ENCODE measurements around the gene PTPRG. TPM values are rescaled to one million over a fixed set of nuclear protein-coding genes. Genes with fewer than 3 reads are reported as not detected.

Gene PTPRG
- total RNA-seq, 2 donors from 2014 or later: 23.9 to 31.6 TPM

DNA sequence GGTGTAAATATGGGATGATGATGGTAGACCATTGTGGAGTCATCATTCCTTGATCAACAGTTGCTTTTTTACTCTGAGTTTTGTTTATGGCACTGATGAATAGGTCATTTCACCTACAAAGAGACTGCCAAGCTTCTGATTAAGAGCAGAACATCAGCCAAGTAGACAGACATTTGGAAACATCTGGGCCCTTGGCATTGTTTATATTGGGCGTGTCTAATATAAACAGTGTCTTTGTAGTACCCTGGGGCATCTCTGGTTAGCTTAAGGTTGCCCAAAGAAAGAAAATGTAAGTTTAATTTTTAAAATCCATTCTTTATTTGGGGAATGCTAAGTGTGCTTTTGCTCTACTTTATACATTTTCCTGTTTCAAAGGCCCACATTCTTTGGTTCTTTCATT lies 435.0 kb downstream of the PTPRG start:
- Histone ChIP-seq H3K4me1 (no peaks in the 10 kb centered on the region), H3K4me3 (no peak overlapping the region), H3K27ac (no peak overlapping the region), H3K36me3 (replicated peaks in 1 of 2; ENCODE audit: insufficient read depth in 1 of 2, low read depth in 2 of 2) (no peaks in the 10 kb centered on the region), H3K9me3 (no peaks in the 10 kb centered on the region), H3K27me3 (no peaks in the 10 kb centered on the region)
- DNase-seq: no peak
- 27 to 29% methylated on average over 1 of the region's 1 CpG for WGBS, 2 donors
- intact Hi-C loops (cut with DNase I): no loop called here
- no peak for ATAC-seq
- no peak for TF ChIP-seq POLR2A (IDR thresholded peaks at IDR 0.05)
- TF ChIP-seq, protein P1, sequence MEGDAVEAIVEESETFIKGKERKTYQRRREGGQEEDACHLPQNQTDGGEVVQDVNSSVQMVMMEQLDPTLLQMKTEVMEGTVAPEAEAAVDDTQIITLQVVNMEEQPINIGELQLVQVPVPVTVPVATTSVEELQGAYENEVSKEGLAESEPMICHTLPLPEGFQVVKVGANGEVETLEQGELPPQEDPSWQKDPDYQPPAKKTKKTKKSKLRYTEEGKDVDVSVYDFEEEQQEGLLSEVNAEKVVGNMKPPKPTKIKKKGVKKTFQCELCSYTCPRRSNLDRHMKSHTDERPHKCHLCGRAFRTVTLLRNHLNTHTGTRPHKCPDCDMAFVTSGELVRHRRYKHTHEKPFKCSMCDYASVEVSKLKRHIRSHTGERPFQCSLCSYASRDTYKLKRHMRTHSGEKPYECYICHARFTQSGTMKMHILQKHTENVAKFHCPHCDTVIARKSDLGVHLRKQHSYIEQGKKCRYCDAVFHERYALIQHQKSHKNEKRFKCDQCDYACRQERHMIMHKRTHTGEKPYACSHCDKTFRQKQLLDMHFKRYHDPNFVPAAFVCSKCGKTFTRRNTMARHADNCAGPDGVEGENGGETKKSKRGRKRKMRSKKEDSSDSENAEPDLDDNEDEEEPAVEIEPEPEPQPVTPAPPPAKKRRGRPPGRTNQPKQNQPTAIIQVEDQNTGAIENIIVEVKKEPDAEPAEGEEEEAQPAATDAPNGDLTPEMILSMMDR (IDR thresholded peaks at IDR 0.05): no peak

DNA sequence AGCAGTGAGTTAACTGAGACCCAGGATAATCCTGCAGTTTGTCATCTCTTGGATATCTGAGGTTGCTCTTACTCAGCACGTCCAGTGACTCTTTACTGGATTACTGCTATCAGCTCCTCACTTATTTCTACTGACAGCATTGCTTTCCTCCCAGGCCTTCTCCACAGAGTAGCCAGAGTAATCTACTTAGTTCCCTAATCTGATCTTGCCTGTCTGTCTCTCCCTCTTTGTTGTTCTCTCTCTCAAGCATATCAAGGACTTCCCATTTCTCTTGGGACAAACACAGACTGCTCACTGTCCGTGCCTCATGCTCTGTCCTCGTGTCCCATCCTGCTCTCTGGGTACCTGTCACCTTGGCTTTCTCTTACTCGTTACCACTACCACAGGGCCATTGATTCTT lies 435.7 kb downstream of the PTPRG start:
- H3K27me3 ChIP-seq: no peaks in the 10 kb centered on the region
- DNase-seq: no peak
- TF ChIP-seq, protein P1 (IDR thresholded peaks at IDR 0.05): no peak
- no peak for TF ChIP-seq POLR2A (IDR thresholded peaks at IDR 0.05)
- no peaks in the 10 kb centered on the region for H3K9me3 ChIP-seq
- no peaks in the 10 kb centered on the region for H3K36me3 ChIP-seq (replicated peaks in 1 of 2; ENCODE audit: insufficient read depth in 1 of 2, low read depth in 2 of 2)
- 76 to 83% methylated on average over 4 of the region's 4 CpGs for whole genome bisulfite sequencing, 2 donors
- no peak for ATAC-seq
- no peak overlapping the region for H3K27ac ChIP-seq
- no peak overlapping the region for H3K4me3 ChIP-seq
- intact Hi-C loops (cut with DNase I): no loop called here
- no peaks in the 10 kb centered on the region for H3K4me1 ChIP-seq

DNA sequence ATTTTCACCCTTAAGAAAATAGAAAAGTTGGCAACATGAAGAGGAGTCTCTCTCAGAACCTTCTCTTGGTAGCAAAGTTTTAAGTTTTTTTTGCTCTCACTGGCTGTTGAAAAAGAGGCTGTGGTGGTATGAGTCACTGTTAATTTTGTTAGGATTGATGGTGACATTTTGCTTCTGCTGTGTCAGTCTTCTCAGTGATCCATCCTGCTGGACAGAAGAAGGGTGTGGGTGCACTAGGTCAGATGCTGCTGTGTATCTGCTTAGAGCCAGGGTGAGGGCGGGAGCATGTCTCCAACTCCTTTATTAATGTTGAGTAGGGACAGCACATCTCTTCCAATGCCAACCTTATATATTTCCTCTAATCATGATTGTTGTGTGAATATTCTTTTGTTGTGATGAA lies 442.5 kb downstream of the PTPRG start:
- intact Hi-C loops (cut with DNase I): no loop called here
- no peak for DNase-seq
- TF ChIP-seq, protein P1 (IDR thresholded peaks at IDR 0.05): no peak
- TF ChIP-seq POLR2A (IDR thresholded peaks at IDR 0.05): no peak
- no peak for ATAC-seq
- 89 to 100% methylated on average over 1 of the region's 1 CpG for WGBS, 2 donors
- Histone ChIP-seq H3K27ac (no peak overlapping the region), H3K9me3 (no peaks in the 10 kb centered on the region), H3K4me1 (no peaks in the 10 kb centered on the region), H3K4me3 (no peak overlapping the region), H3K27me3 (no peaks in the 10 kb centered on the region), H3K36me3 (replicated peaks in 1 of 2; ENCODE audit: insufficient read depth in 1 of 2, low read depth in 2 of 2) (no peaks in the 10 kb centered on the region)

DNA sequence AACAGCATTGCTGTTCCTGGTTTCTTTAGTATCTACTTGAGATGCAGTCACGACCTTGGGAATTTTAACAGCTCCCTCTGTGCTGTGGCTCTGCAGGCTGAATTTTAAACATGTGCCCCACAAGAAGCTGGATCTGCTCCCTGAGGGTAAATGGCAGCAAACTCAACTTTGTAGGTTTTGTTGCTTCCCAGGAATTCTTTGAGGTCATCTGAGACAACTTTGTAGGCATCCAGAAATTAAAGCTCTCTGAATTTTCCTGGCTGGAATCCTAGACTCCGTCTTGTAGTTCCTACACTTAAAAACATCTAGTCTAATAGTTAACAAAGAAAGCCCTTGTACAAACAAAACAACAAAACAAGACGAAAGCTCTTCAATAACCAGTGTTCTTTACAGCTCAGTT lies 445.7 kb downstream of the PTPRG start:
- intact Hi-C loops (cut with DNase I): no loop called here
- ATAC-seq (no peak), DNase-seq (no peak)
- no peaks in the 10 kb centered on the region for H3K9me3 ChIP-seq
- no peaks in the 10 kb centered on the region for H3K36me3 ChIP-seq (replicated peaks in 1 of 2; ENCODE audit: insufficient read depth in 1 of 2, low read depth in 2 of 2)
- H3K27me3 ChIP-seq: no peaks in the 10 kb centered on the region
- TF ChIP-seq, protein P1 (IDR thresholded peaks at IDR 0.05): no peak
- TF ChIP-seq POLR2A (IDR thresholded peaks at IDR 0.05): no peak
- H3K4me3 ChIP-seq: no peak overlapping the region
- H3K27ac ChIP-seq: no peak overlapping the region
- H3K4me1 ChIP-seq: no peaks in the 10 kb centered on the region
- WGBS, 2 donors: 64 to 80% methylated on average over 3 of the region's 3 CpGs

DNA sequence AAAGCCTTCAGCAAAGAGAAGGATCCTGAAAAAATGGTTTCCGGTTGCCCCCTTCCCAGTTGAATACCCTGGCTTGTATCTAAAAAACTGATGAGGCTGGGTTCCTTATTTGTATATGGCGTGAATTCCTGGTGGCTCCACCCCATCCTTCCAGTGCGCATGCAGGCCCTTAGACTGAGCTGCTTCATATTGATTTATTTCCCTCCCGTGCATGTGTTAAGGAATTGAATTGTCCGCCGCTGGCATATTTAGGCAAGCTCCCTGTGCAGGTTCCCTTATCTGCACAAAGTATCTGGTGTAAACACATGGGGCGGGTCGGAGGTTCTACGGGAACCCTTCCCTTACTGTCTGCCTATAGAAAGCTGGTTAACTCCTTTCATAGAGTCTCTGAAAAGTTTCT lies 449.6 kb downstream of the PTPRG start:
- no peak for ATAC-seq
- TF ChIP-seq POLR2A (IDR thresholded peaks at IDR 0.05): no peak
- TF ChIP-seq, protein P1 (IDR thresholded peaks at IDR 0.05): no peak
- 85 to 94% methylated on average over 9 of the region's 9 CpGs for WGBS, 2 donors

More for the DNA sequence above, 449.6 kb downstream of the PTPRG start:
- Histone ChIP-seq H3K36me3 (replicated peaks in 1 of 2; ENCODE audit: insufficient read depth in 1 of 2, low read depth in 2 of 2) (no peaks in the 10 kb centered on the region), H3K4me1 (no peaks in the 10 kb centered on the region), H3K27ac (no peak overlapping the region), H3K4me3 (no peak overlapping the region), H3K27me3 (no peaks in the 10 kb centered on the region), H3K9me3 (no peaks in the 10 kb centered on the region)
- no peak for DNase-seq
- intact Hi-C loops (cut with DNase I): no loop called here

All from body of pancreas (tissue), 4 donors.